HG02759 (cell line): ENCODE measurements around the gene SNAPIN.

Experiments used
- ATAC-seq: cut with Tn5 transposase; IDR thresholded peaks from one replicate; pipeline ENCODE4 v1.9.1; 2021; ENCODE audit warnings: mild to moderate bottlenecking, moderate library complexity; ENCODE audit not compliant: unreplicated experiment

Gene SNAPIN

GRCh38 chr1:153673511-153673910, 15.0 kb downstream of the SNAPIN start:
- ATAC-seq, result no peak

GRCh38 chr1:153677718-153678518, 19.4 kb downstream of the SNAPIN start:
- no peak for ATAC-seq

GRCh38 chr1:153678519-153679336, 20.2 kb downstream of the SNAPIN start, which contains the start of gene NPR1:
Gene NPR1 (plus strand): TSS chr1:153678688. CDS start chr1:153679109, 421 bp downstream.
- ATAC-seq, result no peak

- no peak for ATAC-seq
These were observed 21.0 kb downstream of the SNAPIN start for GRCh38 chr1:153679337-153680119.

GRCh38 chr1:153680120-153680403, 21.6 kb downstream of the SNAPIN start:
- ATAC-seq, result no peak

- ATAC-seq, result no peak
These were observed 24.2 kb downstream of the SNAPIN start for GRCh38 chr1:153682730-153683129.

- ATAC-seq, result no peak
These were observed 25.4 kb downstream of the SNAPIN start for GRCh38 chr1:153683854-153684253.

- ATAC-seq, result no peak
These were observed 26.4 kb downstream of the SNAPIN start for GRCh38 chr1:153684892-153685291.

GRCh38 chr1:153685544-153686340, 27.2 kb downstream of the SNAPIN start:
- ATAC-seq, result no peak

- ATAC-seq, result no peak
These were observed 29.0 kb downstream of the SNAPIN start for GRCh38 chr1:153687346-153688125.

GRCh38 chr1:153688276-153688675, 29.8 kb downstream of the SNAPIN start:
- no peak for ATAC-seq

- ATAC-seq, result no peak
These were observed 30.3 kb downstream of the SNAPIN start for GRCh38 chr1:153688736-153689328.

- no peak for ATAC-seq
These were observed 35.0 kb downstream of the SNAPIN start for GRCh38 chr1:153693466-153693865.

- ATAC-seq, result no peak
These were observed 38.2 kb downstream of the SNAPIN start for GRCh38 chr1:153696741-153697140.

GRCh38 chr1:153697191-153698019, 38.9 kb downstream of the SNAPIN start:
- ATAC-seq, result no peak

GRCh38 chr1:153698020-153698922, 39.8 kb downstream of the SNAPIN start:
- no peak for ATAC-seq

GRCh38 chr1:153698923-153699714, 40.6 kb downstream of the SNAPIN start:
- ATAC-seq, result no peak
